ENCODE results near the gene CBFA2T3. TPM values are rescaled to one million over a fixed set of nuclear protein-coding genes. Genes with fewer than 3 reads are reported as not detected.

Gene CBFA2T3
- total and polyA plus RNA-seq, 2 of the 8 experiments (the other 6 are each of a cell fraction or from before 2014, with no cell fraction given), result 0.51 to 1.3 TPM

DNA sequence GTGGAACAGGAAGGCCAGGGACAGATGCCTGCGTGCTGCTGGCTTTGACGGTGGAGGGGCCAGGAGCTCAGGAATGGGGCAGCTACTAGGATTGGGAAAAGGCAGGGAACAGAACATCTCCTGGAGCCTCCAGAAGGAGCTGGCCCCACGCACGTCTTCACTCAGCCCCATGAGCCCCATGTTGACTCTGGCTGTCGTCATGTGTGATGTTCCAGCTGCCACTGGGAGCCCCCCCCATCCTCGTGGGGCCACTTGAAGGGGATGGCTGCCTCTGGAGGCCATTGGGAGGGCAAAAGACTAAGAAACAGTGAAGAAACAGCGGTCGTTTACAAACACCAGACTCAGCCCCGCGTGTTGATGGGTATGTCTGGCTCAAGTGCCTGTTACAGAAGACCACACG lies 146.7 kb downstream of the CBFA2T3 start (continued):
- no peak for TF ChIP-seq SIN3A (conservative IDR thresholded peaks at IDR 0.05 in 1 of 2, IDR thresholded peaks at IDR 0.05 in 1 of 2; ENCODE audit: low read depth in 1 of 2, low read length in 2 of 2)
- no peak for TF ChIP-seq SP2 (IDR thresholded peaks at IDR 0.05; ENCODE audit: low read length)
- no peak for TF ChIP-seq CEBPB (IDR thresholded peaks at IDR 0.05; ENCODE audit: low read depth, low read length)
- TF ChIP-seq SIX5 (IDR thresholded peaks at IDR 0.05; ENCODE audit: low read depth, low read length), result no peak
- no peak for TF ChIP-seq GABPA (IDR thresholded peaks at IDR 0.05; ENCODE audit: borderline replicate concordance, insufficient read depth, low read length)
- no peak for TF ChIP-seq RFX5 (IDR thresholded peaks at IDR 0.05; ENCODE audit: borderline replicate concordance, low read depth, low read length)
